Loucy (cell line): ENCODE measurements around the gene SERINC3.

Experiments used
- H2AFZ ChIP-seq: fragments of 200-600 bp; sonication (generic); 2 replicates; pipeline ENCODE4 v1.6.0; 2016; ENCODE audit warnings: antibody characterized with exemption, mild to moderate bottlenecking, low read length, moderate library complexity
- H3F3A ChIP-seq: fragments of 200-600 bp; 2 replicates; pipeline ENCODE4 v1.6.0; 2016; ENCODE audit warnings: antibody characterized with exemption, low read depth, mild to moderate bottlenecking
- H3K27me3 ChIP-seq: fragments of 200-600 bp; sonication (generic); 2 replicates; pipeline ENCODE4 v1.6.1; 2014; ENCODE audit warnings: low read length, mild to moderate bottlenecking; ENCODE audit not compliant: insufficient read depth, poor library complexity, severe bottlenecking
- H3K36me3 ChIP-seq: fragments of 200-600 bp; sonication (generic); 2 replicates; pipeline ENCODE4 v1.6.1; 2016; ENCODE audit warnings: low read length; ENCODE audit not compliant: insufficient read depth
- H3K4me1 ChIP-seq: fragments of 200-600 bp; sonication (generic); 2 replicates; pipeline ENCODE4 v1.5.1; 2014; ENCODE audit warnings: low read length, mild to moderate bottlenecking; ENCODE audit not compliant: insufficient read depth, poor library complexity, severe bottlenecking
- H3K4me2 ChIP-seq: fragments of 200-600 bp; sonication (generic); 2 replicates; pipeline ENCODE4 v1.6.0; 2014; ENCODE audit warnings: antibody characterized with exemption, low read length, low read depth, mild to moderate bottlenecking; ENCODE audit not compliant: poor library complexity, severe bottlenecking
- H3K4me3 ChIP-seq: fragments of 200-600 bp; sonication (generic); 2 replicates; pipeline ENCODE4 v1.5.1; 2014; ENCODE audit warnings: low read length, mild to moderate bottlenecking, mixed read lengths; ENCODE audit not compliant: poor library complexity, severe bottlenecking
- H3K79me2 ChIP-seq: fragments of 200-600 bp; sonication (generic); 2 replicates; pipeline ENCODE4 v1.6.1; 2014; ENCODE audit warnings: low read length; ENCODE audit not compliant: insufficient read depth
- H3K9ac ChIP-seq: fragments of 200-600 bp; sonication (generic); 2 replicates; pipeline ENCODE4 v1.6.0; 2014; ENCODE audit warnings: mild to moderate bottlenecking, low read depth, low read length, moderate library complexity; ENCODE audit not compliant: poor library complexity, severe bottlenecking
- H3K9me2 ChIP-seq: fragments of 200-600 bp; sonication (generic); replicated peaks from 2 replicates; pipeline ENCODE4 v1.6.1; 2016; ENCODE audit warnings: low read depth, low read length, mixed read lengths
- H3K9me3 ChIP-seq: fragments of 200-600 bp; sonication (generic); 2 replicates; pipeline ENCODE4 v1.6.1; 2014; ENCODE audit warnings: mild to moderate bottlenecking, antibody characterized with exemption, low read length, low read depth; ENCODE audit not compliant: insufficient read depth
- H4K20me1 ChIP-seq: fragments of 200-600 bp; sonication (generic); 2 replicates; pipeline ENCODE4 v1.6.0; 2014; ENCODE audit warnings: antibody characterized with exemption, low read length, mild to moderate bottlenecking; ENCODE audit not compliant: insufficient read depth, poor library complexity, severe bottlenecking
- CTCF ChIP-seq: fragments of 200-600 bp; sonication (generic); conservative IDR thresholded peaks from 2 replicates; pipeline ENCODE4 v1.5.1; 2014; ENCODE audit warnings: mild to moderate bottlenecking, antibody characterized with exemption, low read length
- EZH2phosphoT487 ChIP-seq: fragments of 200-600 bp; IDR thresholded peaks from 2 replicates; pipeline ENCODE4 v1.6.1; 2018; ENCODE audit warnings: antibody characterized with exemption, mild to moderate bottlenecking, moderate library complexity, borderline replicate concordance

Gene SERINC3

GRCh38 chr20:44495802-44496481, 25.9 kb downstream of the SERINC3 start:
- Histone ChIP-seq H3K4me1 (no peaks in the 10 kb centered on the region), H3K4me2 (no peak overlapping the region), H3K27me3 (no peaks in the 10 kb centered on the region), H3F3A (no peaks in the 10 kb centered on the region), H3K9ac (no peak overlapping the region), H3K9me3 (no peaks in the 10 kb centered on the region), H2AFZ (no peak overlapping the region), H3K9me2 (no peaks in the 10 kb centered on the region), H3K79me2 (no peaks in the 10 kb centered on the region), H3K36me3 (peaks cover 92% of the 10 kb centered on the region), H3K4me3 (no peak overlapping the region), H4K20me1 (no peaks in the 10 kb centered on the region)
- TF ChIP-seq CTCF = no peak
- no peak for TF ChIP-seq EZH2phosphoT487

- no peaks in the 10 kb centered on the region for H3F3A ChIP-seq
- no peaks in the 10 kb centered on the region for H3K9me3 ChIP-seq
- no peaks in the 10 kb centered on the region for H3K4me1 ChIP-seq
- no peaks in the 10 kb centered on the region for H3K9me2 ChIP-seq
- no peak overlapping the region for H3K4me3 ChIP-seq
- no peaks in the 10 kb centered on the region for H3K27me3 ChIP-seq
- no peak overlapping the region for H3K4me2 ChIP-seq
- H3K36me3 ChIP-seq = peaks cover 88% of the 10 kb centered on the region
- no peaks in the 10 kb centered on the region for H3K79me2 ChIP-seq
- H3K9ac ChIP-seq = no peak overlapping the region
- no peak overlapping the region for H2AFZ ChIP-seq
- TF ChIP-seq EZH2phosphoT487 = no peak
- no peak for TF ChIP-seq CTCF
- no peaks in the 10 kb centered on the region for H4K20me1 ChIP-seq
These were observed 26.6 kb downstream of the SERINC3 start for GRCh38 chr20:44495257-44495656.

- Histone ChIP-seq H3F3A (no peaks in the 10 kb centered on the region), H3K4me2 (no peak overlapping the region), H3K9ac (no peak overlapping the region), H3K9me2 (no peaks in the 10 kb centered on the region), H2AFZ (no peak overlapping the region), H3K4me1 (no peaks in the 10 kb centered on the region), H4K20me1 (no peaks in the 10 kb centered on the region), H3K9me3 (no peaks in the 10 kb centered on the region), H3K79me2 (no peaks in the 10 kb centered on the region), H3K36me3 (peaks cover 88% of the 10 kb centered on the region), H3K27me3 (no peaks in the 10 kb centered on the region), H3K4me3 (no peak overlapping the region)
- no peak for TF ChIP-seq CTCF
- TF ChIP-seq EZH2phosphoT487 = no peak
These were observed 27.2 kb downstream of the SERINC3 start for GRCh38 chr20:44494681-44495080.
